ACC112 (cell line): ENCODE measurements around the gene TGDS.

Source experiments
- H2AFZ ChIP-seq: fragments of 200-600 bp; sonication (generic); one replicate; pipeline ENCODE4 v1.6.0; 2017; ENCODE audit warnings: antibody characterized with exemption, low read length; ENCODE audit not compliant: unreplicated experiment
- H3K27ac ChIP-seq: fragments of 200-600 bp; sonication (generic); 2 replicates; pipeline ENCODE4 v1.5.1; 2014; ENCODE audit warnings: low read depth, mild to moderate bottlenecking, antibody characterized with exemption, low read length, moderate library complexity
- H3K27me3 ChIP-seq: fragments of 200-600 bp; sonication (generic); 2 replicates; pipeline ENCODE4 v1.6.1; 2014; ENCODE audit warnings: mild to moderate bottlenecking, antibody characterized with exemption, low read length, moderate library complexity, mixed read lengths; ENCODE audit not compliant: insufficient read depth
- H3K36me3 ChIP-seq: fragments of 200-600 bp; sonication (generic); 2 replicates; pipeline ENCODE4 v1.6.1; 2016; ENCODE audit warnings: mild to moderate bottlenecking, antibody characterized with exemption, low read length, moderate library complexity, mixed read lengths; ENCODE audit not compliant: insufficient read depth
- H3K4me1 ChIP-seq: fragments of 200-600 bp; sonication (generic); one replicate; pipeline ENCODE4 v1.6.1; 2016; ENCODE audit warnings: low read length, mixed read lengths; ENCODE audit not compliant: insufficient read depth, unreplicated experiment, control insufficient read depth
- H3K4me3 ChIP-seq: fragments of 200-600 bp; sonication (generic); 2 replicates; pipeline ENCODE4 v1.5.1; 2014; ENCODE audit warnings: mild to moderate bottlenecking, low read depth, low read length
- H3K79me2 ChIP-seq: fragments of 200-600 bp; sonication (generic); one replicate; pipeline ENCODE4 v1.6.0; 2016; ENCODE audit warnings: low read length; ENCODE audit not compliant: control insufficient read depth, unreplicated experiment, insufficient read depth

The TGDS gene

GRCh38 chr13:94601446-94602431, 5.8 kb upstream of the TGDS start, which contains the start of gene GPR180:
Gene GPR180, plus strand, starts transcription at chr13:94601857. Its CDS starts 71 bp downstream, at chr13:94601928.
- Histone ChIP-seq H3K4me3 (peak within 1 kb of the TSS; percentile 95), H3K27me3 (no peaks in the 10 kb centered on the region), H3K79me2 (peaks cover 41% of the 10 kb centered on the region), H3K36me3 (peaks cover 10% of the 10 kb centered on the region; the same call in 1 of the 2 replicates), H2AFZ (peak within 1 kb of the TSS; percentile 91), H3K27ac (peak within 1 kb of the TSS; percentile 69), H3K4me1 (peaks cover 3% of the 10 kb centered on the region)

GRCh38 chr13:94599877-94600276, 3.9 kb upstream of the TGDS start:
- H3K4me3 ChIP-seq: no peak overlapping the region
- peaks cover 39% of the 10 kb centered on the region for H3K79me2 ChIP-seq
- H3K27me3 ChIP-seq: no peaks in the 10 kb centered on the region
- no peak overlapping the region for H3K27ac ChIP-seq
- H3K4me1 ChIP-seq: peaks cover 5% of the 10 kb centered on the region
- no peaks in the 10 kb centered on the region for H3K36me3 ChIP-seq
- no peak overlapping the region for H2AFZ ChIP-seq

GRCh38 chr13:94598281-94598680, 2.3 kb upstream of the TGDS start:
- H3K4me1 ChIP-seq: peaks cover 18% of the 10 kb centered on the region
- H3K36me3 ChIP-seq: no peaks in the 10 kb centered on the region
- H3K4me3 ChIP-seq: no peak overlapping the region
- peaks cover 40% of the 10 kb centered on the region for H3K79me2 ChIP-seq
- H3K27ac ChIP-seq: no peak overlapping the region
- H3K27me3 ChIP-seq: no peaks in the 10 kb centered on the region
- H2AFZ ChIP-seq: no peak overlapping the region

- peak overlapping the region; percentile 98 for H3K4me3 ChIP-seq
- peaks cover 29% of the 10 kb centered on the region for H3K79me2 ChIP-seq
- H3K27ac ChIP-seq: no peak overlapping the region
- no peaks in the 10 kb centered on the region for H3K27me3 ChIP-seq
- H3K36me3 ChIP-seq: 0 out of 2 replicates have a peak, but pooled peaks cover 6% of the 10 kb centered on the region
- peaks cover 16% of the 10 kb centered on the region for H3K4me1 ChIP-seq
- peak overlapping the region; percentile 78 for H2AFZ ChIP-seq
These were observed 621 bp upstream of the TGDS start for GRCh38 chr13:94596575-94596971.

- Histone ChIP-seq H3K4me1 (peaks cover 16% of the 10 kb centered on the region), H3K27me3 (no peaks in the 10 kb centered on the region), H2AFZ (peak overlapping the region; percentile 96), H3K27ac (peak overlapping the region; percentile 37; the same call in 1 of the 2 replicates), H3K79me2 (peaks cover 29% of the 10 kb centered on the region), H3K36me3 (0 out of 2 replicates have a peak, but pooled peaks cover 6% of the 10 kb centered on the region), H3K4me3 (peak overlapping the region; percentile 98)
These were observed 677 bp downstream of the TGDS start for GRCh38 chr13:94595001-94595949.

GRCh38 chr13:94590744-94591143, 5.2 kb downstream of the TGDS start:
- H3K27me3 ChIP-seq: no peaks in the 10 kb centered on the region
- no peak overlapping the region for H3K27ac ChIP-seq
- peaks cover 16% of the 10 kb centered on the region for H3K4me1 ChIP-seq
- no peak overlapping the region for H2AFZ ChIP-seq
- peaks cover 40% of the 10 kb centered on the region for H3K79me2 ChIP-seq
- no peak overlapping the region for H3K4me3 ChIP-seq
- H3K36me3 ChIP-seq: peaks cover 6% of the 10 kb centered on the region; the same call in 1 of the 2 replicates

- peaks cover 8% of the 10 kb centered on the region for H3K4me1 ChIP-seq
- peaks cover 18% of the 10 kb centered on the region for H3K36me3 ChIP-seq
- H3K27me3 ChIP-seq: no peaks in the 10 kb centered on the region
- H3K4me3 ChIP-seq: no peak overlapping the region
- peaks cover 18% of the 10 kb centered on the region for H3K79me2 ChIP-seq
- H3K27ac ChIP-seq: no peak overlapping the region
- no peak overlapping the region for H2AFZ ChIP-seq
These were observed 7.4 kb downstream of the TGDS start for GRCh38 chr13:94588541-94588940.

GRCh38 chr13:94586371-94586770, 9.6 kb downstream of the TGDS start:
- Histone ChIP-seq H3K79me2 (peaks cover 13% of the 10 kb centered on the region), H3K4me1 (peaks cover 7% of the 10 kb centered on the region), H3K36me3 (peaks cover 21% of the 10 kb centered on the region), H3K27ac (no peak overlapping the region), H3K4me3 (no peak overlapping the region), H3K27me3 (no peaks in the 10 kb centered on the region), H2AFZ (no peak overlapping the region)

GRCh38 chr13:94585543-94586101, 10.3 kb downstream of the TGDS start:
- Histone ChIP-seq H3K27me3 (no peaks in the 10 kb centered on the region), H3K4me1 (peaks cover 7% of the 10 kb centered on the region), H3K4me3 (no peak overlapping the region), H3K27ac (no peak overlapping the region), H3K79me2 (peaks cover 13% of the 10 kb centered on the region), H3K36me3 (peaks cover 24% of the 10 kb centered on the region), H2AFZ (no peak overlapping the region)

GRCh38 chr13:94583926-94584325, 12.0 kb downstream of the TGDS start:
- peaks cover 7% of the 10 kb centered on the region for H3K4me1 ChIP-seq
- no peak overlapping the region for H3K4me3 ChIP-seq
- peaks cover 30% of the 10 kb centered on the region for H3K36me3 ChIP-seq
- H3K27ac ChIP-seq: 0 out of 2 replicates have a peak overlapping the region, but pooled peaks have one; percentile 12
- no peaks in the 10 kb centered on the region for H3K27me3 ChIP-seq
- no peak overlapping the region for H2AFZ ChIP-seq
- peaks cover 13% of the 10 kb centered on the region for H3K79me2 ChIP-seq
